ENCODE measurements around the gene GNAQ.

GRCh38 chr9:77866878-77867277, 164.7 kb downstream of the GNAQ start:
- no peak for TF ChIP-seq RERE (CRISPR knock-in tag; IDR thresholded peaks at IDR 0.05; ENCODE audit: low read depth)
- no peak for TF ChIP-seq CTCF (CRISPR knock-in tag; IDR thresholded peaks at IDR 0.05)

Data from HepG2 (cell line).